ENCODE measurements around the gene TBC1D1.

GRCh38 chr4:37970702-37971101, 79.8 kb downstream of the TBC1D1 start:
- TF ChIP-seq CTCF (conservative IDR thresholded peaks at IDR 0.05; ENCODE audit: low read depth in 2 of 2) (peak; percentile 65 to 71), EZH2 (IDR thresholded peaks at IDR 0.05; ENCODE audit: low read depth, unreplicated experiment) (no peak), POLR2AphosphoS5 (IDR thresholded peaks at IDR 0.05; ENCODE audit: low read depth) (no peak), STAT1 (IDR thresholded peaks at IDR 0.05; ENCODE audit: unreplicated experiment) (no peak), ZNF331 (CRISPR knock-in tag; IDR thresholded peaks at IDR 0.05; ENCODE audit: low read depth) (no peak)

Measured in GM23338 (cell line).